AG04449 (cell line): ENCODE data around the gene PCDHGA3.

Experiments
- CTCF ChIA-PET: fragments of 350-600 bp; formaldehyde crosslinking; extraction: SDS; loops from one replicate; lab custom pipeline; 2021; ENCODE audit warnings: antibody characterized with exemption; lab: Yijun Ruan, JAX
- POLR2A ChIA-PET: fragments of 400-600, 350-600 bp; formaldehyde crosslinking; extraction: SDS; loops from one replicate; lab custom pipeline; 2020; ENCODE audit warnings: antibody characterized with exemption, inconsistent platforms; lab: Yijun Ruan, JAX
- DNase-seq: peaks from one replicate; pipeline ENCODE4 v3.0.0-alpha.2; 2010; ENCODE audit warnings: low read depth, low spot score
- H3K4me3 ChIP-seq: 2 replicates; pipeline ENCODE4 v1.5.1; 2011; ENCODE audit warnings: low read depth, mild to moderate bottlenecking, control low read depth, low read length
- CTCF ChIP-seq: IDR thresholded peaks from one replicate; pipeline ENCODE4 v1.5.1; 2011; ENCODE audit warnings: mild to moderate bottlenecking, moderate library complexity, low read length, control low read depth, inconsistent platforms; ENCODE audit not compliant: insufficient read depth; ENCODE audit errors: missing control alignments

Gene PCDHGA3

GRCh38 chr5:141356133-141356532 lies 12.5 kb downstream of the PCDHGA3 start:
- TF ChIP-seq CTCF, result no peak
- ChIA-PET CTCF (interaction anchor here (1.0 to 3.7 kb wide), 12 partner anchors 9 to 211 kb away, joined by 3 to 37 read pairs (median 6); partner anchors contain the start of genes PCDHGA2, PCDHGA3 and PCDHGB3), POLR2A (no interaction called here)
- H3K4me3 ChIP-seq, result no peak overlapping the region
- DNase-seq, result no peak

DNA sequence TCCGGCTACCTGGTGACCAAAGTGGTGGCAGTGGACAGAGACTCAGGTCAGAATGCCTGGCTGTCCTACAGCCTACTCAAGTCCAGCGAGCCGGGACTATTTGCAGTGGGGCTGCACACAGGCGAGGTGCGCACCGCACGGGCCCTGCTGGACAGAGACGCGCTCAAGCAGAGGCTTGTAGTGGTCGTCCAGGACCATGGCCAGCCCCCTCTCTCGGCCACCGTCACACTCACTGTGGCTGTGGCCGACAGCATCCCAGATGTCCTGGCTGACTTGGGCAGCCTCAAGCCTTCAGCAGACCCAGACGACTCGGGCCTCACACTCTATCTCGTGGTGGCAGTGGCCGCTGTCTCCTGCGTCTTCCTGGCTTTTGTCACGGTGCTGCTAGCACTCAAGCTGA lies 13.3 kb downstream of the PCDHGA3 start:
- no peak for TF ChIP-seq CTCF
- POLR2A ChIA-PET, result no interaction called here
- CTCF ChIA-PET, result interaction anchor here (1.1 to 3.9 kb wide), 3 partner anchors 37 to 206 kb away, joined by 3 to 32 read pairs (median 5); no protein-coding TSS in a partner anchor
- no peak for DNase-seq
- H3K4me3 ChIP-seq, result no peak overlapping the region

DNA sequence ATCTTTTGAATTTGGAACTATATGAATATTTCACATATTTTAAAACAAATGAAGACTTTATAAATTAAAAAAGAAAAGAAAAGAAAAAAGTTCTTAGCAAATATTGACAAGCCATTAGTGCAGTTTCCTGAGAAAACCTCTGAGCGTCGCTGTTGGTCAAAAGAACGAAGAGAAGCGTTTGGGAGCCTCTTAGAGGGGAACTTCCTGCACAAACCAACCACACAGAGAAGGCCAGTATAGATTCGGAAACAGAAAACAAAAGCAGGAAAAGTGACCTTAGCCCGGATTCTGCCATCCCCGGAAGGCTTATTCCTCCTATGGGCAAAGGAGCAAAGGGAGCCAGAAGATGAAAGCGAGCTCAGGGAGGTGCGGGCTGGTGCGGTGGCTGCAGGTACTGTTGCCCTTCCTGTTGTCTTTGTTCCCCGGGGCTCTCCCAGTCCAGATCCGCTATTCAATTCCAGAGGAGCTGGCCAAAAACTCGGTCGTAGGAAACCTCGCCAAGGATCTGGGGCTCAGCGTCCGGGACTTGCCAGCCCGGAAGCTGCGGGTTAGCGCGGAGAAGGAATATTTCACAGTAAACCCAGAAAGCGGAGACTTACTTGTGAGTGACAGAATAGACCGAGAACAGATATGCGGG lies 16.3 kb downstream of the PCDHGA3 start, which contains the start of gene PCDHGB2:
PCDHGB2 (plus strand) TSS at position 205 of the 637 bp plus-strand sequence; CDS start at position 347, 142 bp downstream.
- DNase-seq, result no peak
- ChIA-PET POLR2A (no interaction called here), CTCF (interaction anchor here (0.8 to 3.9 kb wide), 7 partner anchors 10 to 206 kb away, joined by 3 to 32 read pairs (median 9); partner anchors contain the start of genes PCDHGA3, PCDHGB1 and PCDHGB3)
- peak; percentile 15 for TF ChIP-seq CTCF
- H3K4me3 ChIP-seq, result peak within 1 kb of the TSS; percentile 53

DNA sequence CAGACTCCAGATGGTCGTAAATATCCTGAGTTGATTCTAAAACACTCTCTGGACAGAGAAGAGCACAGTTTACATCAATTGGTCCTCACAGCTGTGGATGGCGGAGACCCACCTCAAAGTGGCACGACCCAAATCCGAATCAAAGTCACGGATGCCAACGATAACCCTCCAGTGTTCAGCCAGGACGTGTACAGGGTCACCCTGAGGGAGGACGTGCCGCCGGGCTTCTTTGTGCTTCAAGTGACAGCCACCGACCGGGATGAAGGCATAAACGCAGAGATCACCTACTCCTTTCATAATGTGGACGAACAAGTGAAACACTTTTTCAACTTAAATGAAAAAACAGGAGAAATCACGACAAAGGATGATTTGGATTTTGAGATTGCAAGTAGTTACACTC lies 17.1 kb downstream of the PCDHGA3 start:
- peak overlapping the region; percentile 53; the same call in 1 of the 2 replicates for H3K4me3 ChIP-seq
- DNase-seq, result no peak
- CTCF ChIA-PET, result interaction anchor here (0.8 to 3.9 kb wide), 6 partner anchors 10 to 205 kb away, joined by 3 to 32 read pairs (median 10); partner anchors contain the start of genes PCDHGA3, PCDHGB1 and PCDHGB3
- POLR2A ChIA-PET, result no interaction called here
- TF ChIP-seq CTCF, result no peak

DNA sequence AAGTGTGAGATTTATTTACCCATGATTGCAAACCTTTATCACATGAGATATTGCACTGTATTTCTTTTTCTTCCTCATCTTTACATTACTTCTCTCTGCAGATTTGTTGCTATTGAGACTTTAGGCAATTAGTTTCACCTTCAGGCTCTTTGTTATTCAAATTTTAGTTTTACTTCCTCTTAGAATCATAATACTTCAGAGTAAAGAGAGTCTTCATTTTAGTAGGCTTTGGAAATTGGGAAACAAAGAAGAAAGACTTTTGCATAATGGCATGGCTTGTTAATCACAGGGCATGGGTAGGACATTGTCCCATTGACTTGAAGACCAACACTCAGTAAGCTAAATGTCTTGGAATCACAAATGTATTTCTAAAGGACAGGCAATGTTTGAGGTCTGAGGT lies 19.1 kb downstream of the PCDHGA3 start:
- POLR2A ChIA-PET, result no interaction called here

More for the DNA sequence above, 19.1 kb downstream of the PCDHGA3 start:
- DNase-seq, result no peak
- CTCF ChIA-PET, result interaction anchor here (1.1 to 3.5 kb wide), 5 partner anchors 9 to 204 kb away, joined by 3 to 27 read pairs (median 4); partner anchors contain the start of gene PCDHGB1
- no peak overlapping the region for H3K4me3 ChIP-seq
- no peak for TF ChIP-seq CTCF
